ENCODE results near the gene CCDC86.

CCDC86 gene

GRCh38 chr11:60864856-60865513, 23.1 kb downstream of the CCDC86 start:
- H3K4me3 ChIP-seq (ENCODE audit: low read depth, low read length), result no peak overlapping the region
- no peak for TF ChIP-seq CTCF (IDR thresholded peaks at IDR 0.05; ENCODE audit: insufficient read depth, low read depth, low read length, missing control alignments)
- DNase-seq (ENCODE audit: low read depth), result no peak

DNA sequence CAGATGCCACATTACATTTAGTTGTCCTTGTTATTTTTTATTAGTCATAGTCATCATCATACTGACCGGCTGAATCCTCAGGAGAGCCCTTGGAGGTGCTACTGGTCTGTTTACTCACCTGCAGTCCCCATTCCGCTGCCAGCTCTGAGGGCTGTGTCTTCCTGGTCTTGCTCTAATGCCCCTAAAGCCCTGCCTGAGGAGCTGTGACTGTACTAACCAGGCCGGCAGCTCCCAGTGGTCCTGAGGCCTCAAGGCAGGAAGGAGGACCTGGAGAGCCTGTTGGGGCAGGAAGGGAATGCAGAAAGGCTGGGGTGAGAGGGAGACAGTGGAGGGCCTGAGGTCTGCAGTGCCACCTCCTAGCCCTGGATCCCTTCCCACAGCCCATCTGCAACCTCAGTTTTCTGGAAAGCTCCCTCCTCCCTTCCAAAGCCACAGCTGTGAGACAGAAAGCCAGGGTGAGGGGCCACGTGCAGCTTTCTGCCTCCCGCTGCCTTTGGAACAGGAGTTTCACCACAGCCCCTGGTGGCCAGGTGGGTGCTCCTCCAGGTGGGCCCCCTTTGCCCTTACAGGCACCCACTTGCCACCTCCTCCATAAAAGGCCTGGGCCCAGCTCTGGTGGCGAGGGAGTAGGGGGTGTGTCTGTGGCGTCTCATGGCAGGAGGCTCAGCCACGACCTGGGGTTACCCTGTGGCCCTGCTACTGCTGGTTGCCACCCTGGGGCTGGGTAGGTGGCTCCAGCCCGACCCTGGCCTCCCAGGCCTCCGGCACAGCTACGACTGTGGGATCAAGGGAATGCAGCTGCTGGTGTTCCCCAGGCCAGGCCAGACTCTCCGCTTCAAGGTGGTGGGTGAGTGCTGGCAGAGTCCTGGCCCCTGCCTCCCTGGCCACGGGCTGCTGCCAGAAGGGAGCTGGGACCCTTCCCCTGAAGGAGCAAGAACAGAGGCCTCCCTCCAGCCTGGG, 25.3 kb downstream of the CCDC86 start, which contains the start of gene ZP1:
ZP1 (plus strand) TSS at position 632 of the 960 bp plus-strand sequence; CDS start at position 652, 20 bp downstream.
- no peak within 1 kb of the TSS for H3K4me3 ChIP-seq (ENCODE audit: low read depth, low read length)
- no peak for DNase-seq (ENCODE audit: low read depth)

DNA sequence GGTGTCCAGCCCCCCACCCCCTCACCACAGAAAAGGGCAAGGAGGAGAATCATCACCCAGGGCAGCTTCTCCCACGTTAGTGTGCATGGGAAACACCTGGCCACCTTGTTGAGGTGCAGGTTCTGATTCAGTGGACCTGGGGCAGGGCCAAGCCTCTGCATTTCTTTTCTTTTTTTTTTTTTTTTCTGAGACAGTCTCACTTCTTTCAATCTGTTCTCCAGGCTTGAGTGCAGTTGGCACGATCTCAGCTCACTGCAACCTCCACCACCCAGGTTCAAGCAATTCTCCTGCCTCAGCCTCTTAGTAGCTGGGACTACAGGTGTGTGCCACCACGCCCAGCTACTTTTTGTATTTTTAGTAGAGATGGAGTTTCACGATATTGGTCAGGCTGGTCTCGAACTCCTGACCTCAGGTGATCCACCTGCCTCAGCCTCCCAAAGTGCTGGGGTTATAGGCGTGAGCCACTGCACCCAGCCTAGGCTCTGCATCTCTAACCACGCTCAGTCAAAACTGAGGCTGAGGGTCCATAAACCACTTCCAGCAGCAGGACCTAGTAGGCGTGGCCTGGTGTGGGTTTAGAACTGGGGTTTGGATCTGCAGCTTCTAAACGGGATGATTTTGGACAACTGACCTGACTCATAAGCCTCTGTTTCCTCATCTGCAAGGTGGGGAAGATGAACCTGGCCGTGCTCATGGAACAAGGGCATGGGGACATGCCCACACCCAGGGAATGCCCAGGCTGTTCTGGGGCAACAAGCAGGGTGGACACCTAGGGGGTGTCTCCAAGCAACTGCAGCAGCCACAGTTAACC, 26.2 kb downstream of the CCDC86 start:
- DNase-seq (ENCODE audit: low read depth), result no peak
- no peak overlapping the region for H3K4me3 ChIP-seq (ENCODE audit: low read depth, low read length)
- no peak for TF ChIP-seq CTCF (IDR thresholded peaks at IDR 0.05; ENCODE audit: insufficient read depth, low read depth, low read length, missing control alignments)

More for the DNA sequence above, 25.3 kb downstream of the CCDC86 start, which contains the start of gene ZP1:
- TF ChIP-seq CTCF (IDR thresholded peaks at IDR 0.05; ENCODE audit: insufficient read depth, low read depth, low read length, missing control alignments), result no peak

DNA sequence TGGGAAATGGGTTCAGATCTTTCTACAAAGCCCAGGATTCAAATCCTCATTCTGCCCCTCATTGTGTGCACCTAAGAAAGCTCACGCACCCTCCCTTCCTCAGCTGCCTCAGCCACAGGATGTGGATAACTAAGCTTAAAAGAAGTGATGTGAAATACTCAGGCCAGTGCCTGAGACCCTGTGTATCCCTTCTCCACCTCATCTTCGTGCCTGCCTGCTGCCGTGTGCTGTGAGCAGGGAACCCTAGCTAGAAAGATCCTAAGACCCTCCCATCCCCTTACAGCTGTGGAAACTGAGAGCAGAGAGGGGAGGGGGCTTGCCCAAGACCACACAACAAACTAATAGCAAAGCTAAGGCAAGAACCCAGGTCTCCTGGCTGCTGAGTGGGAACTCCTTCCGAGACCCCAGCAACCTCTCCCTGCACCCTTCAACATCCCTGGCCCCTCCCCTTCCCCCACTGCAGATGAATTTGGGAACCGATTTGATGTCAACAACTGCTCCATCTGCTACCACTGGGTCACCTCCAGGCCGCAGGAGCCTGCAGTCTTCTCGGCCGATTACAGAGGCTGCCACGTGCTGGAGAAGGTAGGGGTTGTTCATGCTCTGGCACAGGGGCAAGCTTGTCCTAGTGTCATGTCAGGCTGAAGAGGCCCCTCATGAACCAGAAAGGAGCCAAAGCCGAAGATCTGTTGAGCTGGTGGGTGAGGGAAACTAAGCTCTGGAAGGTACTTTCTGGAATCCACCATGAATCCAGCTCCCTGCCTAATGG, 27.0 kb downstream of the CCDC86 start:
- TF ChIP-seq CTCF (IDR thresholded peaks at IDR 0.05; ENCODE audit: insufficient read depth, low read depth, low read length, missing control alignments), result no peak
- no peak overlapping the region for H3K4me3 ChIP-seq (ENCODE audit: low read depth, low read length)

DNA sequence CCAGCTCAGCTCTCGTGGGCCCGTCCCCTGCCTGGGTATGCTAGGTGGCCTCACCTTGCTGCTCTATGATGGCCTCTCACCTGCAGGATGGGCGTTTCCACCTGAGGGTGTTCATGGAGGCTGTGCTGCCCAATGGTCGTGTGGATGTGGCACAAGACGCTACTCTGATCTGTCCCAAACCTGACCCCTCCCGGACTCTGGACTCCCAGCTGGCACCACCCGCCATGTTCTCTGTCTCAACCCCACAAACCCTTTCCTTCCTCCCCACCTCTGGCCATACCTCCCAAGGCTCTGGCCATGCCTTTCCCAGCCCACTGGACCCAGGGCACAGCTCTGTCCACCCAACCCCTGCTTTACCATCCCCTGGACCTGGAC, 27.5 kb downstream of the CCDC86 start:
- no peak overlapping the region for H3K4me3 ChIP-seq (ENCODE audit: low read depth, low read length)
- DNase-seq (ENCODE audit: low read depth), result no peak
- TF ChIP-seq CTCF (IDR thresholded peaks at IDR 0.05; ENCODE audit: insufficient read depth, low read depth, low read length, missing control alignments), result no peak

More for the DNA sequence above, 27.0 kb downstream of the CCDC86 start:
- no peak for DNase-seq (ENCODE audit: low read depth)

- no peak overlapping the region for H3K4me3 ChIP-seq (ENCODE audit: low read depth, low read length)
- peak; percentile 19 for DNase-seq (ENCODE audit: low read depth)
- TF ChIP-seq CTCF (IDR thresholded peaks at IDR 0.05; ENCODE audit: insufficient read depth, low read depth, low read length, missing control alignments), result no peak
Observed at GRCh38 chr11:60870276-60870675, 28.4 kb downstream of the CCDC86 start.

All from GM12865 (cell line).